HCT116 (cell line): ENCODE results near the gene HAO2. TPM values are rescaled to one million over a fixed set of nuclear protein-coding genes. Genes with fewer than 3 reads are reported as not detected.

Experiments
- ATAC-seq: fragments of 200-7000 bp; cut with Tn5 transposase; 2 replicates; pipeline ENCODE4 v1.9.1; 2020; ENCODE audit warnings: mild to moderate bottlenecking, moderate library complexity
- BruUV-seq: library from RNA; stranded (reverse); fragments of 400-500 nt; replicated peaks from 2 replicates; lab custom pipeline; 2021; lab: Mats Ljungman, UMichigan
- CTCF ChIA-PET: fragments of 300-600 bp; sonication (Branson Sonifier 250); formaldehyde crosslinking; loops from one replicate; lab custom pipeline; 2021; ENCODE audit warnings: antibody characterized with exemption; lab: Charles Lee
- POLR2A ChIA-PET: fragments of 300-600, 350-600 bp; sonication (Branson Sonifier 250); formaldehyde crosslinking; loops from one replicate; lab custom pipeline; 2021; ENCODE audit warnings: antibody characterized with exemption; lab: Charles Lee
- RAD21 ChIA-PET, 2 experiments: fragments of 300-600 bp; sonication (Branson Sonifier 250); formaldehyde crosslinking; loops; one replicate each; lab custom pipeline; 2023; ENCODE audit warnings: low total read pairs in 2 of 2; ENCODE audit not compliant: uncharacterized antibody in 2 of 2, unreplicated experiment in 2 of 2, low non-redundant PET in 1 of 2; lab: Charles Lee
- DNase-seq: peaks from one replicate; pipeline ENCODE4 v3.0.0-alpha.2; 2010; ENCODE audit warnings: low read depth, low spot score
- H2AFZ ChIP-seq: fragments of 200-600 bp; shearing (Covaris generic), sonication (generic); 2 replicates; pipeline ENCODE4 v1.6.1; 2017; ENCODE audit warnings: low read depth, mixed run types, mixed read lengths, antibody characterized with exemption, low read length; ENCODE audit not compliant: poor library complexity, severe bottlenecking
- H3K27ac ChIP-seq: 2 replicates; pipeline ENCODE4 v1.5.1; 2012; ENCODE audit warnings: low read depth, low read length
- H3K27me3 ChIP-seq: fragments of 200-600 bp; sonication (generic); 2 replicates; pipeline ENCODE4 v1.6.1; 2016; ENCODE audit warnings: mixed run types, low read length, mixed read lengths; ENCODE audit not compliant: insufficient read depth
- H3K36me3 ChIP-seq, 2 experiments: fragments of 200-500 bp in 1 of 2; fragments of 200-600 bp in 1 of 2; sonication (Bioruptor generic) in 1 of 2; sonication (generic) in 1 of 2; 2 replicates each; pipeline versions ENCODE4 v1.5.1 to v1.6.1; 2014 to 2016; ENCODE audit warnings: low read length in 2 of 2, inconsistent platforms in 1 of 2, mixed read lengths in 1 of 2, mixed run types in 1 of 2; ENCODE audit not compliant: insufficient read depth in 2 of 2, control insufficient read depth in 1 of 2
- H3K4me1 ChIP-seq, 2 experiments: fragments of 200-600 bp in 1 of 2; sonication (generic) in 1 of 2; 2 replicates each; pipeline versions ENCODE4 v1.5.1 to v1.6.1; 2012 to 2017; ENCODE audit warnings: low read length in 2 of 2, inconsistent platforms in 1 of 2, mild to moderate bottlenecking in 1 of 2, mixed read lengths in 1 of 2, mixed run types in 1 of 2, moderate library complexity in 1 of 2; ENCODE audit not compliant: insufficient read depth in 2 of 2, control insufficient read depth in 1 of 2
- H3K4me2 ChIP-seq: fragments of 200-600 bp; sonication (generic); 2 replicates; pipeline ENCODE4 v1.6.1; 2017; ENCODE audit warnings: mixed run types, low read length, mixed read lengths
- H3K4me3 ChIP-seq, 2 experiments: fragments of 200-600 bp in 1 of 2; sonication (generic) in 1 of 2; replicated peaks in 1 of 2; 2 replicates each; pipeline ENCODE4 v1.5.1; 2011 to 2016; ENCODE audit warnings: low read length in 2 of 2, control low read depth in 1 of 2, low read depth in 1 of 2, mild to moderate bottlenecking in 1 of 2, mixed read lengths in 1 of 2, mixed run types in 1 of 2
- H3K79me2 ChIP-seq: fragments of 200-600 bp; sonication (generic); 2 replicates; pipeline ENCODE4 v1.6.1; 2017; ENCODE audit warnings: mild to moderate bottlenecking, mixed run types, low read length, moderate library complexity, mixed read lengths; ENCODE audit not compliant: insufficient read depth
- H3K9ac ChIP-seq: fragments of 200-600 bp; sonication (generic); 2 replicates; pipeline ENCODE4 v1.6.1; 2016; ENCODE audit warnings: low read length, mixed read lengths
- H3K9me2 ChIP-seq: fragments of 200-600 bp; sonication (generic), shearing (Covaris generic); 2 replicates; pipeline ENCODE4 v1.6.1; 2017; ENCODE audit warnings: mixed run types, mild to moderate bottlenecking, moderate library complexity; ENCODE audit not compliant: insufficient read depth
- H3K9me3 ChIP-seq, 2 experiments: fragments of 200-500 bp in 1 of 2; fragments of 200-600 bp in 1 of 2; sonication (Bioruptor generic) in 1 of 2; sonication (generic) in 1 of 2; 2 replicates each; pipeline ENCODE4 v1.6.1; 2014 to 2017; ENCODE audit warnings: low read length in 2 of 2, mixed read lengths in 2 of 2, inconsistent platforms in 1 of 2, low read depth in 1 of 2, mild to moderate bottlenecking in 1 of 2, mixed run types in 1 of 2, moderate library complexity in 1 of 2; ENCODE audit not compliant: control insufficient read depth in 1 of 2, insufficient read depth in 1 of 2
- H4K20me1 ChIP-seq: fragments of 200-600 bp; sonication (generic), shearing (Covaris generic); 2 replicates; pipeline ENCODE4 v1.6.1; 2017; ENCODE audit warnings: mixed run types, mild to moderate bottlenecking, moderate library complexity; ENCODE audit not compliant: insufficient read depth
- ATF3 ChIP-seq: IDR thresholded peaks from 2 replicates; pipeline ENCODE4 v1.6.1; 2012
- CBX3 ChIP-seq: IDR thresholded peaks from 2 replicates; pipeline ENCODE4 v1.6.1; 2012; ENCODE audit warnings: low read depth
- CEBPB ChIP-seq: IDR thresholded peaks from 2 replicates; pipeline ENCODE4 v1.6.1; 2012; ENCODE audit warnings: low read depth
- POLR2A ChIP-seq: IDR thresholded peaks from 2 replicates; pipeline ENCODE4 v1.7.0; 2011; ENCODE audit warnings: borderline replicate concordance; ENCODE audit not compliant: insufficient read depth, insufficient read length; ENCODE audit errors: extremely low read depth
- POLR2AphosphoS5 ChIP-seq: IDR thresholded peaks from 2 replicates; pipeline ENCODE4 v1.6.1; 2011; ENCODE audit warnings: mild to moderate bottlenecking, low read depth, low read length, moderate library complexity
- SIN3A ChIP-seq: IDR thresholded peaks from 2 replicates; pipeline ENCODE4 v1.6.1; 2012; ENCODE audit warnings: low read depth
- TCF7L2 ChIP-seq: IDR thresholded peaks from 2 replicates; pipeline ENCODE4 v1.7.0; 2011; ENCODE audit warnings: borderline replicate concordance, inconsistent platforms; ENCODE audit not compliant: insufficient read depth, insufficient read length; ENCODE audit errors: extremely low read depth
- YY1 ChIP-seq: IDR thresholded peaks from 2 replicates; pipeline ENCODE4 v1.6.1; 2011; ENCODE audit warnings: low read length, low read depth, moderate library complexity, mild to moderate bottlenecking; ENCODE audit not compliant: insufficient replicate concordance; ENCODE audit errors: extremely low read depth
- ZBTB33 ChIP-seq: IDR thresholded peaks from 2 replicates; pipeline ENCODE4 v1.6.1; 2011; ENCODE audit warnings: mild to moderate bottlenecking, low read length, moderate library complexity; ENCODE audit not compliant: insufficient replicate concordance; ENCODE audit errors: extremely low read depth
- intact Hi-C: fragments of 100-400 bp; cut with micrococcal nuclease; formaldehyde crosslinking; loops from 2 replicates; pipeline ENCODE4 v1.10.0; 2022
- total RNA-seq: library from RNA; stranded (reverse); gene quantifications from one replicate; pipeline ENCODE4 v1.2.1, GENCODE V29; 2021; ENCODE audit not compliant: unreplicated experiment

HAO2 gene
- total RNA-seq, 1 experiment from 2014 or later: not detected

GRCh38 chr1:119404736-119405135 is 36.2 kb downstream of the HAO2 start:
- DNase-seq (no peak), ATAC-seq (no peak)
- Histone ChIP-seq H3K4me3 (no peak overlapping the region), H3K36me3 (no peaks in the 10 kb centered on the region), H3K4me2 (no peak overlapping the region), H3K4me1 (no peaks in the 10 kb centered on the region), H3K9ac (no peak overlapping the region), H3K9me2 (no peaks in the 10 kb centered on the region), H3K9me3 (no peaks in the 10 kb centered on the region), H4K20me1 (no peaks in the 10 kb centered on the region), H3K27ac (no peak overlapping the region), H3K79me2 (no peaks in the 10 kb centered on the region), H3K27me3 (0 out of 2 replicates have a peak, but pooled peaks cover 6% of the 10 kb centered on the region), H2AFZ (no peak overlapping the region)
- ChIA-PET POLR2A (no interaction called here), CTCF (no interaction called here), RAD21 (no interaction called here)
- BruUV-seq: no TSS peak
- TF ChIP-seq TCF7L2 (no peak), YY1 (no peak), POLR2A (no peak), CBX3 (no peak), CEBPB (no peak)
- intact Hi-C loops: no loop called here

- H4K20me1 ChIP-seq: no peaks in the 10 kb centered on the region
- POLR2A ChIA-PET: no interaction called here
- no peaks in the 10 kb centered on the region; the same call in 1 of the 2 replicates for H3K27me3 ChIP-seq
- H3K4me3 ChIP-seq: no peak overlapping the region
- no peaks in the 10 kb centered on the region for H3K9me3 ChIP-seq
- no peaks in the 10 kb centered on the region for H3K79me2 ChIP-seq
- H3K4me2 ChIP-seq: no peak overlapping the region
- BruUV-seq: no TSS peak
- RAD21 ChIA-PET: no interaction called here
- H3K4me1 ChIP-seq: no peaks in the 10 kb centered on the region
- no peak for DNase-seq
- intact Hi-C loops: no loop called here
- no peak overlapping the region for H3K27ac ChIP-seq
- H3K9me2 ChIP-seq: no peaks in the 10 kb centered on the region
- no peaks in the 10 kb centered on the region for H3K36me3 ChIP-seq
- TF ChIP-seq ATF3 (no peak), CEBPB (no peak), POLR2AphosphoS5 (no peak), SIN3A (no peak), ZBTB33 (no peak)
- TF ChIP-seq, all 23 proteins: peak for 0
- Histone ChIP-seq H2AFZ (no peak overlapping the region), H3K9ac (no peak overlapping the region)
- no peak for ATAC-seq
- CTCF ChIA-PET: no interaction called here
Observed at GRCh38 chr1:119409731-119410130, 41.1 kb downstream of the HAO2 start.
